A172 (cell line): ENCODE measurements around the gene TRPV5. TPM values are rescaled to one million over a fixed set of nuclear protein-coding genes. Genes with fewer than 3 reads are reported as not detected.

Source experiments
- DNase-seq: peaks from one replicate; pipeline ENCODE4 v3.0.0-alpha.2; 2015; ENCODE audit warnings: low spot score
- total RNA-seq: library from RNA; depleted of rRNA; stranded (reverse); fragments of >200 nt; shearing (Covaris generic); gene quantifications from 2 replicates; pipeline ENCODE4 v1.2.3, GENCODE V29; 2014

The TRPV5 gene
- total RNA-seq, 1 experiment from 2014 or later = 0.22 TPM

DNA sequence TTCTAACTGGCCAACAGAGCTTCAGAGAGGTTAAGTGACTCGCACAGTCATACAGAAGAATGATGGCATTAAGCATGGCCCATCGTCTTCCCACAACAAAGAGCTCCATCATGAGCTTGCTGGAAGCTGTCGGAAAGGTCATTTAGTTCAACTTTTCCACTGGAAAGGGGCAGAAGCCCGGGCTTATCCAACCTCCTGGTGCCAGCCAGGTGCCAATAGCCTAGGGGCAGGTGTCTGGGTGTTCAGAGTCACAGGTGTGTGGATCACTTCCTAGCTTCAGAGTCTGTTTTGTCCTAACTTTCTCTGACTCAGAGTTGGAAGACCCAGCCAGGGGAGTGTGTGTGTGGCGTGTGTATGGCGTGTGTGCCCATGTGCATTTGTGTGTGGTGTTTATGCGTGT, 46.7 kb downstream of the TRPV5 start:
- DNase-seq = no peak

DNA sequence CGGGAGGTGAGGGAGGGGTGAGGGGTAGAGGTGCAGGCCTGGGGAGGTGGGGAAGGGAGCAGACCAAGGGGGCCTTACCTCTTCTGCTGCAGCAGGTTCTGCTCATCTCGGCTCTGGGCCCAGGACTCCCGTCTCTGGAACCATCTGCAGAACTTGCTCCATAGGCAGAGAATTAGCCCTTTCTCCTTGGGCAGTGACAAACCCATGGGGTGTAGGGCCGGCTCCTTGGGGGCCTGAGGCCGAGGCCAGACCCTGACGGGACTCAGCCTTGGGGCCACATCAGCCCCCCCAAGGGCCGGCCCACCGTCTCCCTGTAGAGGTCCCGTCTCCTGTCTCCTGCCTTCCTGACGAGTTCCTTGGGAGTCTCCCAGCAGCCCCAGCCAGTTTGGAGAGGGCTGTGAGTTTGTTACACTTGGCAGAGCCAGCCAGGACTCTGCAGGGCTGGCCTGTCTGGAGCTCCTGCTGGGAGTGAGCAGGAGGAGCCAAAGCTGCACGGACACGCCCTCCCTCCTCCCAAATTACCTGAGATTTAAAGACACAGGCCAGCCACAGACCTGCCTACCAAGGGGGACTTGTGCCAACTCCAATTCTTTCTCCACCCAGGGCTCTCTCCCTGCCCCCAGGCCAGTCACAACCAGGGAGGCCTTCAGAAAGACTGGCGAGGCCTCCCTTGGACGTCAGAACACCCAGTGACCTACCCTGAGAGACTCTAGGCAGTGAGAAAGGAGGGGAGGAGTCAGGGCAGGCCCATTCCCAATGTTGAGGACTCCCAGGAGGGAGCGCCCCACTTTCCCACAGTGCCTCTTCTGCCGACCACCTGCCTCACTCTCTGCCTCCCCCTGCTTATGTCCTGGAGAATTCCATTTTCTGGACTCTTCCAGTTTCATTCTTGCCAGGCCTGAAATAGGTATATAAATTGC, 48.0 kb downstream of the TRPV5 start, which contains the start of gene TRPV6:
Gene TRPV6 (minus strand): TSS at position 435 of the 920 bp plus-strand sequence.
- no peak for DNase-seq

DNA sequence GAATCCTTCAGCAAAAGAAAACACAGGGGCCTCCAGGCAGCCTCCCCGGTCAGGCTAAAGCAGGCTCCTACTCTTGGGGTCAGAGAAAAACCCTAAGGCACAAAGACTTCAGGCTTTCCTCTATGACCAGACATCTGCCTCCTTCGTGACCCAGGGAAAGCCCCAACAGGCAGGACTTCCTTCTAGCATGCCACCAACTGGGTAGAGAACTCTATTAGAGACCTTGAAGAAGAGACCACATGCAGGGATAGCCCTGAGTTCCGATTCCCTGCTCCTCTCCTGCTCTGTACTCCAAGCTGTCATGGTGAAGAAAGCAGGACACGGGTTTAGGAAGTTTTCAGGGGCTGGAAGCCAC, 49.3 kb downstream of the TRPV5 start:
- DNase-seq = no peak

DNA sequence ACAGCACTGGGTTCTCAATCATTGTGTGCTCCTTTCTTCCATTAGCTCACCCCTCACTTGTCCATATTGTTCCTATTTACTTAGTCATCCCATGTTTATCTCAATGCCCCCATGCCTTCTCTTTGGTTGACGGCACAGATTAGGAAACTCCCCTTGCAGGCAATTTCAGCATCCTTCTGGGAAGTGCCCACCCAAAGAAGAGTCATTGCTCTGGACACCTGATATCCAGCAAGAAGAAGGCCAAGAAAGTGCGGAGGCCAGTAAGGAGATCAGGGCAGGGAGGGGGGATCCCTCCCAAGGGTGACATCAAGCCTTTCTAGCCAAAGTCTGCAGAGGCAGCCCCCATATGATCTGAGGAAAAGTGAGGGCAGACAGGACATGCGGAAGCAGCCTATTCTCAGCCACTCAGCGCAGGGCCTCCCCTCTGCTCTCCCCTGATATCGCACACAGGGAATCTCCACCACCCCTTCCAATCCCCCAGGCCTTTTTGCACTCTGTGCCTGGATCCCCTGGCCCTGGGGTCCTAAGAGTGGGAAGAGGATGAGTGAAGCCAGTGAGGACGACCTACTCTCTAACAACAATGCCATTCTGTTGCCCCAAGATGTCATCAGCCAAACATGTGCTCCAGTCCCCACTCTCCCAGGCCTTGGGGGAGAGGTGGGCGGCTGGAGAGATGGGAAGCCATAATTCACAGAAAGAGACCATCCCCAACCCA, 49.8 kb downstream of the TRPV5 start:
- DNase-seq = no peak

DNA sequence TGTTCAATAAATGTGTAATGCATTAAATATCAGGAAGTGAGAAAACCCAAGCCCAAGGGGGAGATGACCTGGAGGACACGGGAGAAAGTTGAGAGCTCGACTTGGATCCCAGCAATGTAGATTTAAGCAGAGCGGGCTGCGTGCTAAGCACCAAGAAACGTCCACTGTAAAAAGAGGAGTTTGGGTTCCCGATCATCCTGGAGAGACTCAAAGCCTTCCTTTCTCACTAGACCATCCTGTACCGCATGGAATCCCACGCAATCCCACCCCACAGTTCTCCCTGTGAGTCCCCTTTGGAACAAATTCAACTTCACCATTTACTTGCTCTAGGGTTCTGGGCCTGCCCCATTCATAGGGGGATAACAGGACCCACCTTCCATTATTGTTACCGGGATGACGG, 50.4 kb downstream of the TRPV5 start:
- DNase-seq = no peak

DNA sequence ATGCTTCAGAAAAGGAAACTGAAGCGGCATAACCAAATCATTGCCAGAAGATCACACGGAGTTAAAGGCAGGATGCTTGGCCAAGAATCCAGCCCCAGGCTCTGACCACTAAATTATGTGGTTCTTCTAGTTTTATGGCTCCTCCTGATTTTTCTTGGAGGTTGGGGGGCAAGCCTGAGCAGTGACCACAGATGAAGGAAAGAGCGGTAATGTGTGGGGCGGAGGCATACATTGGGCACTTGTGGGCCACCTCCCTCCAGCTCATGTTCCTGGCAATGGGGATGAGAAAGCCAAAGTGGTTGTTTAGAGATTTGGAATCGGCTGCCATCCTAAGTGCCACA, 51.2 kb downstream of the TRPV5 start:
- no peak for DNase-seq

DNA sequence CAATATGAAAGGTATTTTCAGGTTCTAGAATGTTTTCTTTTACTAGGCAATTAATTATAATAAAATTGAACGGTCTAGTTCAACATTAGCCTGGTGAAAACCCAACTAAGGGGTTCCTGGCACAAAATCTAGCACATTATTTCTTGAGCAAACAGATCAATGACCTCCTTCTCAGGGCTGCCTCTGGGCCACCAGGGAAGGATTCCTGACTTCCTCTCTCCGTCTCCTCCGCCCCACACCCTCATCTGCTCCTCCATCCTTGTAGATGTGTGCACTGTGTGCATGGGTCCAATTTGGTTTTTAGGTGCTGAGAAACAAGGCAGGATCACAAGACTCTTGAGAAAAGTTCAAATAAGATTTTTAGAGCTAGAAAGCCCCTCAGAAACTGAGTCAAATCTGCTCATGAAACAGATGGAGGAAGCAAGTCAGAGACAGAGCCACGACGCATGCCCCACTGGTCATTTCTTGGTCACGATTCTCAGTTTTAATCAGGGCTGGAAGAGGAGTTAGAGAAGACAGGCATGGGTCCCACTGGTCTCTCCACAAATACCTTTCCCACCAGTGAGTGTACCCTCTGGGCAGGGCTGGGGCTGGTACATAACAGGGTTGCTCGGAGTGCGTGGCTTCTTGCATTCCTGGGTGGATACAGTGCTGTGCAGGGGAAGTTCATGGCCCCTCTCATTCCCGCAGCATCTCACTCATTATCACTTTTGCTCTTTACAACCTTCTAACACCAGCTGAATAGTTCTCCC, 51.8 kb downstream of the TRPV5 start:
- DNase-seq = no peak

DNA sequence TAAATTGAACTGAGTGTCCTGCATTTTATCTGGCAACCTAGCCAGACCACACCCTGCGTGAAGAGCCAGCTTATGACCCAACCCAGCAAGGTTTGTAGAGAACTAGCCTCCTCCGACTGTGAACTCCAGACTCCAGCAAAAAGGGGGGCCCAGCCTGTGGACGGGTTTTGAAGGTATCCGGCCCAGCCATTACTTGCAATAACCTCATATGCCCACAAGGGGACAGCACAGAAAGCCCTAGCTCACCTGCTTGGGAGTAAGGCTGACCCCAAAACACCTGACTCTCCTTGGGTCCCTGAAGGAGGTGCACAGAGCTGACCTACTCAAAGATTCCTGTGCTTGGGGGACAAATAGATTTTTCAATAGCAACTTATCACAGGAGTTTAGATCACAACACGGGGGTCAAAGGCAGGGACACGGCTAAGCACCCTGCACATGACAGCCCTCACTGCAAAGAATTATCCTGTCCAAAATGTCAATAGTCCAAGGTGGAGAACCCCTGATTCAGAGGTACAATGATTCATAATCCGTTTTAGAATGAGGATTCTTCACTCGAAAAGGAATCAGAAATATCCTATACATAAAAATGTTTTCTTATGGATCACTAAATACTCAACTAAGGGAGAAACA, 52.6 kb downstream of the TRPV5 start:
- DNase-seq = peak; percentile 26

DNA sequence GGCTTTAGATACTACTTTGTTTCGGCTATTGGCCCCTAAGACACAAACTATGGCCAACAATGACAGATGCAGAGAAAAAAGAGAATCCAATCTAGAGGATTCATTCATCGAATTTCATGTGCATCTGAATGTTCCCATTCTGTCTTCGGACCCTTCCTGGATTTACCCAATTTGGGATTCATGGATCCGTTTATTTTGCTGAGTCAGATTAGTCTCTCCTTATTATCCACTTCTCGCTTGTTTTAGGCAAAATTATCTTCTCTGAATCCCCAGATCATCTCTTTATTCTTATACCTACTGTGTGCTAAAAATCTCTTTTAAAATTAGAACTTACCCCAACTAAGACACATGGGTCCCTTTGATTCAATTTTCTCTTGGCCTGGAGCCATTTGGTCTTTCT, 54.5 kb downstream of the TRPV5 start:
- DNase-seq = no peak

DNA sequence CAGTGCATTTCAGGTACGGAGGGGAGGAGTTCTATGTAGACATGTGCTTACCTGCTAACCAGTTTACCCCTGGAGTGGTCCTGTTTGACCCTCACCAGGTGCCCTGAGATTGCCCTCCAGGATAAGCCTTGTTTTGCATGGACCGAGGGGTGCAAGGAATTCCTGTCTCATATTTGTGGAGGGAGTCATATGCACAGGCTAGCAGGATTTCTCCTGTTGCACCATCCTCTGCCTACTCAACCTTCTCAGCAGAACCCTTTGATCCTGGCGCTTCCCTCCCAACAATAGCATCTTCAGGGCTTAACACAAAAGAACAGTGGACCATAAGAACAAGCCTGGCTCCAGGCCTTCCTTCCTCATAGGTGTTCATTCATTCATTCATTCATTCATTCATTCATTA, 55.2 kb downstream of the TRPV5 start:
- no peak for DNase-seq

DNA sequence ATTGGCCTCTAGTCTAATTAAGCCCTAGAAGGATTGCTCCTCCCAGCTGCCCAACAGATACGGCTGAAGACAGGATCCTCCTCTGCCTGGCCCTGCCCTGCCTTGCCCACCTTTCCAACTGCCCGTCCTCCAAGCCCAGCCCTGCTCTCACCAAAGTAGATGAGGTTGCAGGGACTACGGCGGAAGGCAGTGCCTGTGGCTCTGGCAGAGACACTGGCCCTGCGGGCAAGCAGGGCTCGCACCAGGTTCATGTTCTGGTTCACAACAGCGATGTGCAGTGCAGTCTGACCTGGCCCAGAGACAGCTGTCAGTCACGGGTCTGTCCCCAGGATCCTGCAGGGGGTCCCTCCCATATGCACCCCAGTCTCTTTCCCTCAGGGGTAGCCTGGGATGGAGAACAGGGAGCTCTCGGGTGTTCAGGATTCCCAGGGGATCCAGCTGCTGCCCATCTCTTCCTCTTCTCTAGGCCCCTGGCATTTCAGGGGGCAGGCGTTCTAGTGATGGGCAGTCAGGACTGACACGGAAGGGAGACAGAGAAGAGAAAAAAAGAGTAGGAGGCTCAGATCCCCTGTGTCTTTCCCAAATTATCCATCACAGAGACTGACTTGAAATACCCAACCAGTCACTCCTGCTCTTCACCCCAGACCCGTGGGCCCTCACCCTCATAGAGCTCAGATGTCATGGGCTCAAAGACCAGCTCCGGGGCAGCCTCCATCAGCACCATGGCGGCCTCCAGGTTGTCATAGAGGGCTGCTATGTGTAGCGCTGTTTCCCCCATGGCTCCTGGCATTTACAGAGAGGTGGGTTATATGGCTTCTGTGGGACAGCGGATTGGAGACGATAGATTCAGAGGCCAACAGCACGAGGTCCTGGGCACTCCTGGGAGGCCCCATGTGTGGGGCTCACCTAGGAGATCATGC, 56.3 kb downstream of the TRPV5 start:
- DNase-seq = no peak

DNA sequence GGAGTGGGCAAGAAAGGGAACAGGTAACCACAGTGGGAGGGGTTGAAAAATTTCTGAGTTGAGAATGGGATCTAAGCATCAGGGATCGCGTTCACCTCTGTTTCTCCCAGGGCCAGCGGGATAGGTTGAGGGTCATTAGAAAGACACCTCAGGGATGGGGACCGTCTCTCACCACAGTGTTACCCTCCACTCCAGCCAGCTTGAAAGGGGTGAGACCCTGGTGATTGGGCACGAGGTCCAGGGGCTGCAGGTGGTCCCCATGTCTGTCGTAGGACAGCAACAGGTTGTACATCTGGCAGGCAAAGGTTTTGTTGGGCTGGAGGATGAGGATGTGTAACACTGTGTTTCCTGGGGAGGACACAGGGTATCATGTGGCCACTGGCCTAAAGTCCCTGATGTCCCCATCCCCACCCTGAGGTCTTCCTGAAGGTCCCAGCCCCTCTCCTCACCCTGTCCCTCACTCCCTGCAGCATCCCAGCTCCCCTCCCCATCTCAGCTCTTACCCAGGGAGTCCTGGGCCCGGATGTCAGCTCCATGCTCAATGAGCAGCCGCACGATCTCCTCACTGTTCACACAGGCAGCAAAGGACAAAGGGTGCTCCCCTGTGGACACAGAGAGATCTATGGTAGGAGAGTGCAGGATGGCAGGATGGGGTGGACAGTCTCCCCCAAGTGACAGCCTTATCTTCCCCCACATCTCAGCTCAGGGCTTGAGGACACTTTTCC, 57.1 kb downstream of the TRPV5 start:
- no peak for DNase-seq

DNA sequence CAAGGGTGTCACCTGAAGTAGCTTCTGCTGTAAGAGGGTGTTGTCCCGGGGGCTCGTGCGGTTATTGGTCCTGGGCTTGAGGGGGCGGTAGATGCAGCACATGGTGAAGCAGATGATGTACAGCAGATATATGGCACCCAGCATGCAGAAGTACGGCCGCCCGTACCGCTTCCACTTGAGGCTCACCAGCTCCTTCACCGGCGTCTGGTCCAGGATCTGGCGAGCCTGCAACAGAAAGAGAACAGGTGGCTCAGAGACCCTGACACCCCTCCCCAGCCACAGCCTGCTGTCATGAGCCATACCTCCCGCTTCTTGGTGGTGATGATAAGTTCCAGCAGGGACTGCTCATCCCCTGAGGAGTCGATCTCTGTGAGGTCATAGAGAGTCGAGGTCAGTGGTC, 58.1 kb downstream of the TRPV5 start:
- DNase-seq = no peak

DNA sequence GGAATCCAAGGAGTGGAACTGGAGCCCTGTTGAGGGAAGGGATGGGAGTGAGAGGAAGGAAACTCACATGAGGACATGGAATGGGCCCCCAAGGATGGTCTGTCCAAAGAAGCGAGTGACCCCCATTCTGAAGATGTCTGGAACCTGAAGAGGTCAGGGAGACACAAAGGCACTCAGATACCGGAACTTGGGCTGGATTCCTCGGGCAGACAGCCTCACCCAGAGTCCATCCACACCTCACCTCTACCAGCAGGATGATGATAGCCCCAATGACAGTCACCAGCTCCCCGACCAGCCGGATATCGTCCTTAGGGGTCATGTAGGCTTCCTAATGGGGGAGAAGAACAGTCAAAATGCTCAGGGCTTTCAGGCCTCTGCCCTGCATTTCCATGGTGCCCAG, 58.7 kb downstream of the TRPV5 start:
- no peak for DNase-seq

DNA sequence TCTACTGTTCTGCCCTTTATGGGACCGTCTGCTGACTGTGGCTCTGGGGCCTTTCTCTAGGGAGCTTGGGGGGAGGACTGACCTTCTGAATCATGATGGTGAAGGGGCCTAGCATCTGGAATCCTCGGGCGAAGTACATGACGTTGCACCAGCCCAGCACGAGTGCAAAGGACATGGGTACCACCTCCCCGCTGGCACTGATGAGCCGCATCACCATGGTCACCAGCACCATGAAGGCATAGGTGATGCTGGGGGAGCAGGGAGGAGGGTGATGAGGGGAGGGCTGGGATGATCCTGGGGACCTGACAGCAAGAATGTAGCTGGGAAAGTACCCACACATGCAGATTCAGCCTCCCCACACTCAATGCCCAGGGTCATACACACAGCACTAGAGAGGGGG, 59.1 kb downstream of the TRPV5 start:
- DNase-seq = no peak

DNA sequence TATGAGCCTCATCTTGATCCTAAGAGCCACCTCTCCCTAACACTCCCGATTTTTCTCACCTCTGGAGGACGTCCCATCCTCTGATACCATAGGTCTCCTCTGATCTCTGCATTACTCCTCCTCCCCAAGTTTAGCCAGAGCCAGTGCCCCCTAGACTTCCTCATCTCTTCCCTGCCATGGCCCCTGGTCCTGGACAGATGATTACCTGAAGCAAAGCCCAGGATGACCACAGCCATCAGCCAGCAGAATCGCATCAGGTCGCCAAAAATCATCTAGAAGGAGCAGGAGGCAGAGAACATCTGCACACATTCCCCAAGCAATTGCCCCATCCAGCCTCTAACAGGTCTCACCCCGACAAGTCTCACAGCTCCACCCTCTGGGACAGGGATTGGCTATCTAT, 59.7 kb downstream of the TRPV5 start:
- no peak for DNase-seq

DNA sequence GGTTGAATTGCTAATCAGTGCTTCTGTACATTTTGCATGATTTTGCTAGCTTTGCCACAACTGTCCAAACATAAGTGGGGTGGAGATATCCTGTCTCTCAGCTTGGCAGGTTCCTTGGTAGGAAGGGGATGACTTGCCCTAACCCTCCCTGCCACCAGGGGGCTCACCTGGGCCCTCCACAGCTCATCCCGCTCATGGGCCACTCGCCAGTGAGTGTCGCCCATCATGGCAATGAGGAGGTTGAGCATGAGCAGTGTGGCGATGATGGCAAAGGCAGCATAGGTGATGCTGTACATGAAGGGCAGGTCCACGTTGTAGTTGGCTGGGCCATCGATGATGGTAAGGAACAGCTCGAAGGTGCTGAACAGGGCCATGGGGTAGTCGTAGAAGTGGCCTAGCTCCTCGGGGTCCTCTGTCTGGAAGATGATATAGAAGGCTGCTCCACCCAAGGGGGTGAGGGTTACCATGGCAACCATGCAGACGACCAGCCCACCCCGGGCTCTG, 60.2 kb downstream of the TRPV5 start:
- DNase-seq = peak; percentile 29

DNA sequence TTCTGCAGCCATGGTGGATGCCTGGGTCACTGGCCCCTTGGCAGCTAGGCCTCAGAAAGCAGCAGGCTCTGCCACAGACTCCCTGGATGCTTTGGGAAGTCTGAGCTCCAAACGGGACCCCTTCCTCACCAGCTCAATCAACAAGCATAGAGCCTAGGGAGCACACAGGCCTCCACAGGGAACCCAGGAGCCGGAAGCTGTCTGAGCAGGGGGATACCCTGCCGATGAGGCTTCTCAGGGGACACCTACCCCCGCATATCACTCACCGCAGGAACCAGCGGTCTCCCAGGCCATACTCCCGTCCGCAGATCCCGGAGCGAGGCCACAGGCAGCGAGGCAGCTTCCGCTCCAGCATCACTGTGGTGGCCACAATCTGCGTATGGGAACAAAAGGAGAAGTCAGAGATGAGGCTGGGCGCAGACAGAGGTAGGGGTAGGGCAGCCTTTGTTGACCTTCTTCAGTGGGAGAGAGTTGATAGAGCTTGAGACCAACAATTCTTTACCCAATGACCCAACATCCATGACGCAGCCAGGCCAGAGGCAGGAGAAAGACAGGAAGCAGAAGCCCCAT, 61.4 kb downstream of the TRPV5 start:
- no peak for DNase-seq

DNA sequence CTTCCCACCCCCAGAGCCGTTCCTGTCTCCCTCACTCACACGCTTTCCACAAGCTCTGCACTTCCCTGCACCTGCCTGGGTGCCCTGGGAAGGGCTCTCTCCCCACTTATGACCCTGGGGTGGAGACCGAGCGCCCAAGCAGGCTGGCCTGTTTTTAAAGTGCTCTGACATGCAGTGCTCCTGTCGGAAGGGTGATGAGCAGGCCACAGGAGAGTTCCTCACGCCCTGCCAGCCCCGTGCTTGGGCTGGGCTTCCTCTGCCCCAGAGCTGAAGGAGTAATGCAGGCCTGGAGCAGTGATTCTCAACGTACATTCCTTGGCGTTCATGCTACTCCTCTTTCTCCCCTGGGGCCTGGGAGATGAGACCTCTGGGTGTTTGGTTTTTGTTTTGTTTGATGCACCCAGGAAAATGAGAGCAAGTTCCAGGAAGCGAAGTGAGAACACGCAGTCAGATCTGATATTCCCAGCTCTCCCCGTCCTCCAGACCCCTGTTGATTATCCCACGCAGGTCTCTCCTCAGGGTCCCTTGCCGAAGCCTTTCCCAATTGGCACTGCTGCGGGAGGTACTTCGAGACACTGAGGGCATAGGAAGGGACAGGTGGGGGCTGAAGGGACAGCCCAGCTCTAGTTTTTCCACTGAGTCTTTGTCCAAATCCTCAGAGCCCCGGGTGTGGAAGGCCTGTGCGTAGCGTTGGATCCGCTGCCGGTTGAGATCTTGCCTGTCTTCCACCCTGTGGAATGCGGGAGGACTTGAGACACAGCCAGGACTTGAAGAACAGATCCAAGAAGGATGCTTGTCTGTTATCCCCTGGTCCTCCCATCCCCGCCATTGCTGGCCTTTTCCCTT, 62.1 kb downstream of the TRPV5 start:
- DNase-seq = no peak
